Limb (tissue), 2 donors: Measurements from ENCODE around the gene KCNK16.
"Not testable (repeated sequence)": the region's sequence is repeated elsewhere in the genome, so short reads cannot be mapped to it uniquely, and the experiment has no call there.

Experiments
- DNase-seq, 2 donors: peaks; one replicate each; pipeline ENCODE4 v3.0.0-alpha.2; 2016; ENCODE audit errors: extremely low spot score in 2 of 2

The KCNK16 gene

GRCh38 chr6:39312912-39313525, 9.5 kb downstream of the KCNK16 start:
- no peak for DNase-seq

DNA sequence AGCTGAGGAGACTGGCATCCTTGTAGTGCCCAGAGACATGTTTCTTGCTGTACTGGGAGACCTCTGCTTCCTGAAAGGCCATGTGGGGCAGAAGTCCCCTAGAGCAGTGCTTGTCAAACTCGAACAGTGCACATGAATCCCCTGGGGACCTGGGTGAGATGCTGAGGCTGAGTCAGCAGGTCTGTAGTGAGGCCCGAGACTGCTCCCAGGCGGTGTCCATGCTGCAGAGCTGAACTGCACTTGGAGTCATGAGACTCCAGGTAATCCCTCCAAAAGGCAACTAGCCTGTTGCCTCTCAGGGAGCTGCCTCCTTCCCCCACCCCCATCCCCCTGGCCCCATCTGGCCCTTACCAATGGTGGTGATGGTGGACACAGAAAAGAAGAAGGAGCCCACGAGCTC, 12.0 kb downstream of the KCNK16 start:
- no peak for DNase-seq

DNA sequence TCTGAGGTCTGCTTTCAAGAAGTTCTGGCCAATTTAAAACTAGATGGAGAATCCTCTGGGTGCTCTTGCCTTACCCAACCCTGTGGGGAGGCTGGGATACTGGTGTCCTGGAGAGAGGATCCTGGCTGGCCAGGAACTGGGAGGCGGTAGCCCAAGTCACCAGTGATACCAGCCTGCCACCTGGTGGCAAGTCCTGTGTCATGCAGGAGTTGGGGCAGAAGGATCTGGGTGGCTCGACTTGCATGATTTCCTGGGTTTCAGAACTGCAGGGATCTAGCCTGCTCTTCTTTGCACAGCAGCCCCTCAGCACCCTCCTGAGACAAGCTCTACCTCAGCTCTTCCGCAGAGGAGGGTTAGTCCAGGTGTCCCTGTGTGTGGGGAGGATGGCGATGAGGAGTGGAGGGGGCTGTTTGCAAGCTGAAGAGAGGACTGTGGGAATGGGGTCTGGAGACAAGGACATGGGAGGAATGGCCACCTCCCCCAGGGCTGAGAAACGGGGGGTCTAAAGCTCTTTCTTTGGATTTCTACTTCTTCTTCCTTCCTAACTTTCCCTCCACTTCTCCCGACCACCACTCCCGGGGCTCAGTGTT, 12.5 kb downstream of the KCNK16 start:
- DNase-seq = peak; percentile 14 to 77

- no peak for DNase-seq
These were observed 15.0 kb downstream of the KCNK16 start for GRCh38 chr6:39307462-39307861.

DNA sequence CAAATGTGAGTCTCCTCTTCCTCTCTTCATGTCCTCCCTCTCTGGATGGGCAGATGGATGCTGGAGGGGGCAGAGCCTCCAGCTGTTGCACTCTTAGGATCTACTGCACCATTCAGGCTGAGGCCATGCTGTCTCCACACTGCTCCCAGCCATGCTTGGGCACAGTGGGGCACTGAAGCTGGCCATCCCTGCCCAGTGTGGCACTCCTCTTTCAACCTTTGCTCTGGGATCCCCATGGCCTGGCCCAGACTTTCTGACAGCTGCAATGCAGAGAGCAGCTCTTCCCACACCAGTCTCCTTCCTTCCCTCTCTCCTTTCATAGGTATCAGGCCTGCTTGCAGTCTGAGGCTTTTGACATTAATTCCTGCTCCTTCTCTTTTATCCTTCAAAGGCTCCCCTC, 17.6 kb downstream of the KCNK16 start:
- no peak for DNase-seq

GRCh38 chr6:39303425-39304153, 18.9 kb downstream of the KCNK16 start:
- no peak for DNase-seq

DNA sequence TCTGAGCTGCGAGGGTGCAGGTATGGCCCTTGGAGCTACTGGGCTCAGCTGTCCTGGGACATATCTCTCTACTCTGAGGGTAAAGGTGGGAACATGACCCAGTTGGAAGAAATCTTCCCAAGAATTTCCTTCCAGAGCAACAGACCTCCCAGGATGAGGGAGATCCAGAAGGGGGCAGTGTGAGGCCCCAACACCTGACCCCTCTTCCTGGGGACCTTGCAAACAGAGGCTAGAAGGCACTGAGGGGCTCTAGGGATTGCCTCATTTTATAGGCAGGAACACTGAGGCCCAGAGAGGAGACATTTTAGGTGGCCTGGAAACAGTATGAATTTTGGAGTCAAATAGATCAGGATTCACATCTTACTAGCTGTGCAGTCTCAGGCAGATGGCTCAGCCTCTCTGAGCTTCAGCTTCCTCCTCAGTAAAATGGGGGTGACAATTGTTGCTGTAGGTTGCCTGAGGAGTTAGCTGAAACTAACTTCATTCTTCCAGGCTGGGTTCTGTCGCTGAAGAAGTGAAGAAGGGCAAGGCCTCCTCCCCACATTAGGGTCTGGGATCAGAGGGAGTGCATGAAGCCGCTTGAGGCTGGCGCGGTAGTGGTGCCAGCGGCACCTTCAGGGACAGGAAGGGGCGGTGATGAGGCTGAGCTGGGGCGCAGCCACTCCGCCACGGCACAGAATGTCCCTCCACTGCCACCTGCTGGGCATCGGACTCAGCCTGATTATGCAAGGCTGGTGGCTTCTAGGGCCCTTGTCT, 19.7 kb downstream of the KCNK16 start:
- peak; percentile 64 to 86 for DNase-seq

DNA sequence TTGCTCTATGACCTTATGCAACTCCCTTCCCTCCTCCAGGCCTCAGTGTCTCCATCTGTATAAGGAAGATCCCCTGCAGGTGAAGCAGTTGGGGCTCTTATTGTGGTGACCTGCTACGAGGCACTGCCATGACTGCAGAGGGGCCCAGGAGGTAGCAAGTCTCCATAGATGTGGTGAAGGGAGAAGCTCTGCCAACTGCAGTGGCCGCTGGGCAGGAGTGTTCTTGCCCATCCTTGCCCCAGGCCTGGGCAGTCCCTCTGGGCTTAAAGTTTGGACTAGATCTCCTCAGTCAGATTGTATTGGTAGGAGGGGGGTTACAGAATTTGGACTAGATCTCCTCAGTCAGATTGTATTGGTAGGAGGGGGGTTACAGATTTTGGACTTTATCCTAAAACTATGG, 20.5 kb downstream of the KCNK16 start:
- DNase-seq = no peak

DNA sequence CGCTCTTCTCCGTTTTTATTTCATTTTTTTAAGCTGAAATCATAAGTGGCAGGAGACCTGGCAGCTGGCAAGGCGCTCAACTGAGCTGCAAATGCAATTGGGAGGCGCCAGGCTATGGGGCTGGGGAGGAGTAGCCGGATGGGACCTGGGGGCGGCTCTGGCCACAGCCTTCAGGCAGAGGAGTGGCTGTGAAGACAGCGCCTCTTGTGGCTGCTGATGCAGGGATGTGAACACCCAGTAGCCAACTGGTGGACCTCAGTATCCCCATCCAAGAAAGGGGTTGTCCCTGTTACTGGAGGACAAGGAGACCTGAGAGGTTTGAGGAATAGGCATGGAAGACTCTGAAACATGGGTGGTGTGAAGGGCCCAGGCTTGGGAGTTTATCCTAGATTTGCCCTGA, 20.9 kb downstream of the KCNK16 start:
- no peak for DNase-seq

GRCh38 chr6:39300739-39301138, 21.8 kb downstream of the KCNK16 start:
- DNase-seq = no peak

DNA sequence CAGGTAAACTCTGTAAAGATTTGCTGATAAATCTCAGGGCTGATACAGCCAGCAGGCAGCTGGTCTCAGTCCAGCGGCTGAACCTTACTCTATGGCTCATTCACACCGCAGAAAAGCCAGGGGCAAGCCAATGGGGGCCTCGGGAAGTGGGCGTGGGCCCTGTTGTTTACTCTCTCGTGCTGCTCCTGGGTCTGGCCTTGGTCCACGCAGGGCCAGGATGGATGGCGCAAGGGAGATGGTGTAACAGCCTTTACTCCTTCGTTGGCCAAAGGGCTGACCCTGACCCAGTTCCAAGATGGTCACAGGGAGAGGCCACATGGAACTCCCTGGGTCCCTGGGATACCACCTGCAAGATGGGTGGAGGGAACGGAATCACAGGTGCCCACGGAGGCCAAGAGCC, 24.4 kb downstream of the KCNK16 start:
- DNase-seq = no peak

- peak; percentile 18 to 47 for DNase-seq
These were observed 25.5 kb downstream of the KCNK16 start for GRCh38 chr6:39296745-39297640.

DNA sequence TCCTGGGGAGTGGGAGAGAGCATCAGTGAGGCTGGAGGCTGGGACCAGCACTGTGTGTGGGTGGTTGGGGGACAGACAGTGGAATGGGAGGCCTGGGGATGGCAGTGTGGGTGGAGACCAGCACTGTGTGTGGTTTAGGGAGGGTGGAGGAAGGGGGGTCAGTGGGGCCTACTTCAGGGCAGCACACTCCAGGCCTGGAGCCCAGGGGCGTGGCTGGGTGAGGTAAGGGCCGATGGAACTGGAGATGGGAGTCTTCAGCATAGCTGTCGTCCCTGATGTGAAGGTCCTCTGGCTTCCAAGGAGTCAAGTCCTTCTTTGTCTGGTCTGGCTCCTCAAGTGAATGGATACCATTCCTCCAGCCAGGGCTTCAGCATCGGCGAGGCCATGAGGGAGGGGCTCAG, 26.9 kb downstream of the KCNK16 start:
- peak in 1 of 2 donors; percentile 48 for DNase-seq

- DNase-seq = no peak
These were observed 27.6 kb downstream of the KCNK16 start for GRCh38 chr6:39294899-39295298.

- no peak for DNase-seq
These were observed 28.4 kb downstream of the KCNK16 start for GRCh38 chr6:39294133-39294532.

DNA sequence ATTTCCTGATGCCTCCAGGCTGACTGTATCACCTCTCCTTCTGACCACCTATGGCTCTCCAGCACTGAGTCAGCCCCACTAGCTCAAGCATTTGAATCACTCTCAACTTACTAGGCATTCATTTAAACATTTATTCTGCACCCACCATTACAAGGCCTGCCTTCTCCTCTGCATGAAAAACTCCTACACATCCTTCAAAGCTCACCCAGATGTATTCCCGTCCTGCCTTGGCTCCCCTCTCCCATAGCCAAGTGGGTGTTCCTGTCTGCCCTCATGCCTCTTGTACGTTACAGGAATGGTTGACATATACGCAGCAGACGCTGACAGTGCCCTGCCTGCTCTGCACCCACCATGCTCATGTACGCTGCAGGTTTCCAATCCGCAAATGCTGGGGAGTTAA, 29.9 kb downstream of the KCNK16 start:
- no peak for DNase-seq

- DNase-seq = no peak
These were observed 33.0 kb downstream of the KCNK16 start for GRCh38 chr6:39289490-39289889.

GRCh38 chr6:39287601-39288000, 34.9 kb downstream of the KCNK16 start:
- no peak for DNase-seq

- not testable (repeated sequence) for DNase-seq
These were observed 35.9 kb downstream of the KCNK16 start for GRCh38 chr6:39286596-39286995.

- DNase-seq = no peak
These were observed 39.7 kb downstream of the KCNK16 start for GRCh38 chr6:39282774-39283173.

DNA sequence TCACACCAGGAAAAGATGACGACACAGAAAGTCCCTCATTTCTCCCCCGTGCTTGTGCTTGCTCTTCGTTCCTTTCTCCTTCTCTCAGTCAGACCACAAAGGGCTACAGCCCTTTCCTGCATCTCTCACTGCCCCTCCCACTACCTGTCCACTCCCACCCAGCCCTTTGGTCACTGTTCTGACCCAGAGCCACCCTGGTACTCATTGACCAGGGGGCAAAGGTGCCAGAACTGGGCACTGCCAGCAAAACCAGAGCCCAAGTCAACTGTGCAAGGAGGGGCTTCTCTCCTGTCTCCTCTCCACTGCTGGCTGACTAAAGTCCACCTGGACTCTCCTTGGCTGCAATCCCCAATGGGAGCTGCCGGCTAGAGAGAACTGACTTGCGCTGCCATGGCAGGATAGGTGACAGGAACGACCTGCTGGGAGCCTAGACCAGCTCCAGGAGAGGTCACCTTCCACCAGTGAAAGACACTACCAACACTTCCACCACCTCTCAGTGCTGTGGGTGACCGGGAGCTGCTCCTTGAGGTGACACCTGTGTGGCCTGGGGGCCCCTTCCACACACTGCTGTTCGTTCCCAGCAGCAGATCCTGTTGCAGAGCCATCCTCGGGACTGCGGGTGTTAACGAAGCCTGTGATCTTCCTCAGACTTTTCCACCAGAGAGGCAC, 41.1 kb downstream of the KCNK16 start:
- DNase-seq = no peak
